ENCODE measurements around the gene KIAA1549.

DNA sequence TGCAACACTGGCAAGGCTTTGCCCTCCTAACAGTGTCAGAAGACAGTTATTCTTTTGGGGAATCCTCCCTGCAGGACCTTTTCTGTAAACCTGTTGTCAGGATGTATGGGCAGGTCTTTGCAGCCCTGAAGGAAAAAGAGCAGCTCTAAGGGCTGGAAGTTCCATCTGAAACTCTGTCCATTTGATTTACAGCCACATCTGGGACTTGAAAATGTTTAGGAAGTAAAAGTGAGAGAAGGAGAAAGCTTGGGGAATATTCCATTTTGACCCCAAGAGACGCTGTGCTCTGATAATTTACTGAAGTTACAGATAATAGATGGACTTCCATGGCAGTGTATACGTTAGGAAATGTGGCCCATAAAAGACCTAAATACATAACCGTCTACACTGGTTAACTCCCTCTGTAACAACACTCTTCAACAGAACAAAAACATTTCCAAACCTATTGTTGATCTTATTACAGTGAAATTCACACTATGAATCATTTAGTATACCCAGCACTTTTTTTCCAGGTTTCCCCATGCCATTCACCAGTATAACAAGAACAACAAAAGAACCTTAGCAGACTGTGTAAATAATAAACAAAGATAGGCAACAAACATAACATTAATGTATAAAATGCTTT lies 89.1 kb downstream of the KIAA1549 start:
- TF ChIP-seq, protein P1, sequence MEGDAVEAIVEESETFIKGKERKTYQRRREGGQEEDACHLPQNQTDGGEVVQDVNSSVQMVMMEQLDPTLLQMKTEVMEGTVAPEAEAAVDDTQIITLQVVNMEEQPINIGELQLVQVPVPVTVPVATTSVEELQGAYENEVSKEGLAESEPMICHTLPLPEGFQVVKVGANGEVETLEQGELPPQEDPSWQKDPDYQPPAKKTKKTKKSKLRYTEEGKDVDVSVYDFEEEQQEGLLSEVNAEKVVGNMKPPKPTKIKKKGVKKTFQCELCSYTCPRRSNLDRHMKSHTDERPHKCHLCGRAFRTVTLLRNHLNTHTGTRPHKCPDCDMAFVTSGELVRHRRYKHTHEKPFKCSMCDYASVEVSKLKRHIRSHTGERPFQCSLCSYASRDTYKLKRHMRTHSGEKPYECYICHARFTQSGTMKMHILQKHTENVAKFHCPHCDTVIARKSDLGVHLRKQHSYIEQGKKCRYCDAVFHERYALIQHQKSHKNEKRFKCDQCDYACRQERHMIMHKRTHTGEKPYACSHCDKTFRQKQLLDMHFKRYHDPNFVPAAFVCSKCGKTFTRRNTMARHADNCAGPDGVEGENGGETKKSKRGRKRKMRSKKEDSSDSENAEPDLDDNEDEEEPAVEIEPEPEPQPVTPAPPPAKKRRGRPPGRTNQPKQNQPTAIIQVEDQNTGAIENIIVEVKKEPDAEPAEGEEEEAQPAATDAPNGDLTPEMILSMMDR (IDR thresholded peaks at IDR 0.05): no peak
- TF ChIP-seq POLR2A (IDR thresholded peaks at IDR 0.05): no peak
- no peak for TF ChIP-seq POLR2AphosphoS5 (IDR thresholded peaks at IDR 0.05)
- TF ChIP-seq EP300 (IDR thresholded peaks at IDR 0.05): no peak

All from gastroesophageal sphincter (tissue), 3 donors.